ENCODE measurements around the gene PPIB.

GRCh38 chr15:64148168-64148567 is 14.7 kb downstream of the PPIB start:
- no peak for TF ChIP-seq EZH2 (IDR thresholded peaks at IDR 0.05; ENCODE audit: insufficient read depth, low read length)
- TF ChIP-seq, protein P1, sequence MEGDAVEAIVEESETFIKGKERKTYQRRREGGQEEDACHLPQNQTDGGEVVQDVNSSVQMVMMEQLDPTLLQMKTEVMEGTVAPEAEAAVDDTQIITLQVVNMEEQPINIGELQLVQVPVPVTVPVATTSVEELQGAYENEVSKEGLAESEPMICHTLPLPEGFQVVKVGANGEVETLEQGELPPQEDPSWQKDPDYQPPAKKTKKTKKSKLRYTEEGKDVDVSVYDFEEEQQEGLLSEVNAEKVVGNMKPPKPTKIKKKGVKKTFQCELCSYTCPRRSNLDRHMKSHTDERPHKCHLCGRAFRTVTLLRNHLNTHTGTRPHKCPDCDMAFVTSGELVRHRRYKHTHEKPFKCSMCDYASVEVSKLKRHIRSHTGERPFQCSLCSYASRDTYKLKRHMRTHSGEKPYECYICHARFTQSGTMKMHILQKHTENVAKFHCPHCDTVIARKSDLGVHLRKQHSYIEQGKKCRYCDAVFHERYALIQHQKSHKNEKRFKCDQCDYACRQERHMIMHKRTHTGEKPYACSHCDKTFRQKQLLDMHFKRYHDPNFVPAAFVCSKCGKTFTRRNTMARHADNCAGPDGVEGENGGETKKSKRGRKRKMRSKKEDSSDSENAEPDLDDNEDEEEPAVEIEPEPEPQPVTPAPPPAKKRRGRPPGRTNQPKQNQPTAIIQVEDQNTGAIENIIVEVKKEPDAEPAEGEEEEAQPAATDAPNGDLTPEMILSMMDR (IDR thresholded peaks at IDR 0.05; ENCODE audit: insufficient read depth, low read depth, low read length) = no peak
